GM12892 (cell line): Measurements from ENCODE around the gene HTR2B.

ENCODE experiments used
- POLR2A ChIP-seq: IDR thresholded peaks from 2 replicates; pipeline ENCODE4 v1.6.1; 2011; ENCODE audit warnings: low read depth, low read length, control low read depth
- POLR2AphosphoS5 ChIP-seq: IDR thresholded peaks from 2 replicates; pipeline ENCODE4 v1.6.1; 2011; ENCODE audit warnings: low read depth, low read length, control low read depth

DNA sequence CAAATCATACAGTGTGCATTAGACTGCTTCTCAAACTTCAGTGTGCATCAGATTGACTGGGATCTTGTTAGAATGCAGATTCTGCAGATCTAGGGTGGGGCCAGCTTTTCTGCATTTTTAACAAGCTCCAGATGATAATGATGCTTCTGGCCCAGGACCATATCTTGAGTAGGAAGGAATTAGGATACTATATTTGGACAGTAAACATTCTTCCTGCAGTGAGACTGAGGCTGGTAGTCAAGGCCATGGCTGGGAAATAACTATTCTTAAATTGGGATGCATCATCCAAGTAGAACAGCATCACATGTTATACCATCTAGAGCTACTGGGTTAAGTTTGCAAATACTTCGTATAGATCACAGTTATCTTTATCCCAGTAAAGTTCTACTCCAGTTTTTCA lies 45.2 kb upstream of the HTR2B start:
- TF ChIP-seq POLR2AphosphoS5 = no peak
- no peak for TF ChIP-seq POLR2A
